ENCODE results near the gene WWC2. TPM values are rescaled to one million over a fixed set of nuclear protein-coding genes. Genes with fewer than 3 reads are reported as not detected.

The WWC2 gene
- total RNA-seq, 1 experiment from 2014 or later = 80.3 TPM

DNA sequence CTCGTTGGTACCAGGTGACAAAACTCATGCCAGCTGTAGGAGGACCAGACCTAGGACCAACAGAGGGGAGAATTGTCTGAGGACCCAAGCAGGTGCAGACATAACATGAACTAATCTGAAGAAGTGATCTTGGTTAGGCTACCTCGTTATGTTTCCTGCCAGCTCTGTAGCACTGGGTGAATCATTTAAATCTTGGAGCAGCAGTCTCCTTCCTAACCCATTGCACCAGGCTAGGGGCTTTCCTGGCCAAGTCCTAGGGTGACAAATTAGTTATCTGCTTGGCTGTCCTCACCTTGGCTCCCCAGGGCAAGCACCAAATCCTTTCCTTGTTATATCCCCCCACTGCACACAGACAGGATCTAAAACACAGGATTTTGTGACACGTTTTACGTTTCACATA lies 87.8 kb downstream of the WWC2 start:
- Histone ChIP-seq H3K4me1 (ENCODE audit: control insufficient read depth, insufficient read depth, low read length) (peaks cover 20% of the 10 kb centered on the region; the same call in 1 of the 2 replicates), H3K27ac (ENCODE audit: low read length) (no peak overlapping the region), H3K9me3 (ENCODE audit: control insufficient read depth, insufficient read depth, low read depth, low read length) (no peaks in the 10 kb centered on the region), H3K27me3 (ENCODE audit: control insufficient read depth, insufficient read depth, low read length) (no peaks in the 10 kb centered on the region), H3K36me3 (ENCODE audit: control insufficient read depth, insufficient read depth, low read length) (no peaks in the 10 kb centered on the region), H3K4me3 (ENCODE audit: low read depth in 2 of 2, low read length in 2 of 2) (no peak overlapping the region)
- TF ChIP-seq SIN3A (IDR thresholded peaks at IDR 0.05; ENCODE audit: borderline replicate concordance, insufficient read depth, low read depth, low read length) (no peak), POLR2AphosphoS5 (IDR thresholded peaks at IDR 0.05; ENCODE audit: low read depth, low read length) (no peak), TCF7L2 (IDR thresholded peaks at IDR 0.05; ENCODE audit: low read depth, low read length) (no peak)
- TF ChIP-seq, protein P1, sequence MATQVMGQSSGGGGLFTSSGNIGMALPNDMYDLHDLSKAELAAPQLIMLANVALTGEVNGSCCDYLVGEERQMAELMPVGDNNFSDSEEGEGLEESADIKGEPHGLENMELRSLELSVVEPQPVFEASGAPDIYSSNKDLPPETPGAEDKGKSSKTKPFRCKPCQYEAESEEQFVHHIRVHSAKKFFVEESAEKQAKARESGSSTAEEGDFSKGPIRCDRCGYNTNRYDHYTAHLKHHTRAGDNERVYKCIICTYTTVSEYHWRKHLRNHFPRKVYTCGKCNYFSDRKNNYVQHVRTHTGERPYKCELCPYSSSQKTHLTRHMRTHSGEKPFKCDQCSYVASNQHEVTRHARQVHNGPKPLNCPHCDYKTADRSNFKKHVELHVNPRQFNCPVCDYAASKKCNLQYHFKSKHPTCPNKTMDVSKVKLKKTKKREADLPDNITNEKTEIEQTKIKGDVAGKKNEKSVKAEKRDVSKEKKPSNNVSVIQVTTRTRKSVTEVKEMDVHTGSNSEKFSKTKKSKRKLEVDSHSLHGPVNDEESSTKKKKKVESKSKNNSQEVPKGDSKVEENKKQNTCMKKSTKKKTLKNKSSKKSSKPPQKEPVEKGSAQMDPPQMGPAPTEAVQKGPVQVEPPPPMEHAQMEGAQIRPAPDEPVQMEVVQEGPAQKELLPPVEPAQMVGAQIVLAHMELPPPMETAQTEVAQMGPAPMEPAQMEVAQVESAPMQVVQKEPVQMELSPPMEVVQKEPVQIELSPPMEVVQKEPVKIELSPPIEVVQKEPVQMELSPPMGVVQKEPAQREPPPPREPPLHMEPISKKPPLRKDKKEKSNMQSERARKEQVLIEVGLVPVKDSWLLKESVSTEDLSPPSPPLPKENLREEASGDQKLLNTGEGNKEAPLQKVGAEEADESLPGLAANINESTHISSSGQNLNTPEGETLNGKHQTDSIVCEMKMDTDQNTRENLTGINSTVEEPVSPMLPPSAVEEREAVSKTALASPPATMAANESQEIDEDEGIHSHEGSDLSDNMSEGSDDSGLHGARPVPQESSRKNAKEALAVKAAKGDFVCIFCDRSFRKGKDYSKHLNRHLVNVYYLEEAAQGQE (IDR thresholded peaks at IDR 0.05; ENCODE audit: insufficient read depth in 1 of 2, low read depth in 2 of 2, low read length in 1 of 2) = no peak
- TF ChIP-seq, protein P2, sequence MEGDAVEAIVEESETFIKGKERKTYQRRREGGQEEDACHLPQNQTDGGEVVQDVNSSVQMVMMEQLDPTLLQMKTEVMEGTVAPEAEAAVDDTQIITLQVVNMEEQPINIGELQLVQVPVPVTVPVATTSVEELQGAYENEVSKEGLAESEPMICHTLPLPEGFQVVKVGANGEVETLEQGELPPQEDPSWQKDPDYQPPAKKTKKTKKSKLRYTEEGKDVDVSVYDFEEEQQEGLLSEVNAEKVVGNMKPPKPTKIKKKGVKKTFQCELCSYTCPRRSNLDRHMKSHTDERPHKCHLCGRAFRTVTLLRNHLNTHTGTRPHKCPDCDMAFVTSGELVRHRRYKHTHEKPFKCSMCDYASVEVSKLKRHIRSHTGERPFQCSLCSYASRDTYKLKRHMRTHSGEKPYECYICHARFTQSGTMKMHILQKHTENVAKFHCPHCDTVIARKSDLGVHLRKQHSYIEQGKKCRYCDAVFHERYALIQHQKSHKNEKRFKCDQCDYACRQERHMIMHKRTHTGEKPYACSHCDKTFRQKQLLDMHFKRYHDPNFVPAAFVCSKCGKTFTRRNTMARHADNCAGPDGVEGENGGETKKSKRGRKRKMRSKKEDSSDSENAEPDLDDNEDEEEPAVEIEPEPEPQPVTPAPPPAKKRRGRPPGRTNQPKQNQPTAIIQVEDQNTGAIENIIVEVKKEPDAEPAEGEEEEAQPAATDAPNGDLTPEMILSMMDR (IDR thresholded peaks at IDR 0.05) = no peak
- ChIA-PET CTCF (no interaction called here), POLR2A (no interaction called here)
- intact Hi-C loops (cut with micrococcal nuclease; ENCODE audit: unreplicated experiment) (no loop called here), in situ Hi-C loops (cut with HindIII; ENCODE audit: low pct_unique_long_range_greater_than_20kb, low sequenced_read_pairs) (no loop called here)
- no peak for DNase-seq (ENCODE audit: low read depth, low spot score)
- peak; percentile 62; the same call in 1 of the 2 replicates for ATAC-seq
- no TSS peak for BruUV-seq (replicated peaks)

DNA sequence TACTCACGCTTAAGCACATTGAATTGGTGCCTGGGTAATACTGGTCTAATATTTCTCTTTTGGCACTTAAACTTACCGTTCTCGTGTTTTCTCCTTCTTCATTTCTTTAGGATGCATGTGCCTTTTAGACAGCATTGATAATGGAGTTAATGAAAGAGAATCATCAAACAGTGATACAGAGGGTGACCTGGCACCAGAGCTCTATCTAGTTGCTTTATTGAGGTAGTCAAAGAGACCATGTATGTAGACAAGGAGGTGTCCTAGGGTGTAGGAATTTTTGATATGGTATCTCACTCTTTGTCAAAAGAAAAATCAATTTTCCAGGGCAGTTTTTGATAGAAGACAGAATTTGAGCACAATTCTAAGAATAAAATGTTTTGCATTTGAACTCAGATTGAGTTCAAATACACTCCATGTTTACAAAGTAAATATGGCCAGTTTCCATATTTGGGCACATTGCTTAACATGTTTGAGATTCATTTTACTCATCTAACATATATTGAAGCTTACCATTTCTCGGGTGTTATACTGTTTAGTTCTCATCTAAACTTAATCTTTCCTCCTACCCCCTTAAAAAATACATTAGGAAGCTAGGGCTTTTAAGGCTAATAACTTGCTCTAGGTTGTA lies 92.0 kb downstream of the WWC2 start:
- ChIA-PET POLR2A (no interaction called here), CTCF (no interaction called here)
- Histone ChIP-seq H3K4me3 (ENCODE audit: low read depth in 2 of 2, low read length in 2 of 2) (no peak overlapping the region), H3K27me3 (ENCODE audit: control insufficient read depth, insufficient read depth, low read length) (no peaks in the 10 kb centered on the region), H3K4me1 (ENCODE audit: control insufficient read depth, insufficient read depth, low read length) (peaks cover 5% of the 10 kb centered on the region; the same call in 1 of the 2 replicates), H3K36me3 (ENCODE audit: control insufficient read depth, insufficient read depth, low read length) (no peaks in the 10 kb centered on the region; the same call in 1 of the 2 replicates), H3K9me3 (ENCODE audit: control insufficient read depth, insufficient read depth, low read depth, low read length) (no peaks in the 10 kb centered on the region), H3K27ac (ENCODE audit: low read length) (no peak overlapping the region)
- in situ Hi-C loops (cut with HindIII; ENCODE audit: low pct_unique_long_range_greater_than_20kb, low sequenced_read_pairs) = no loop called here
- DNase-seq (ENCODE audit: low read depth, low spot score) (no peak), ATAC-seq (no peak)
- TF ChIP-seq, protein P1 (IDR thresholded peaks at IDR 0.05; ENCODE audit: insufficient read depth in 1 of 2, low read depth in 2 of 2, low read length in 1 of 2) = no peak
- TF ChIP-seq SIN3A (IDR thresholded peaks at IDR 0.05; ENCODE audit: borderline replicate concordance, insufficient read depth, low read depth, low read length) (no peak), TCF7L2 (IDR thresholded peaks at IDR 0.05; ENCODE audit: low read depth, low read length) (no peak)
- intact Hi-C loops (cut with micrococcal nuclease; ENCODE audit: unreplicated experiment) = no loop called here
- no TSS peak for BruUV-seq (replicated peaks)
